ENCODE results near the gene FADD. TPM values are rescaled to one million over a fixed set of nuclear protein-coding genes. Genes with fewer than 3 reads are reported as not detected.

The FADD gene
- total RNA-seq, 6 donors from 2014 or later = 13.6 to 30.1 (median 23.0) TPM

DNA sequence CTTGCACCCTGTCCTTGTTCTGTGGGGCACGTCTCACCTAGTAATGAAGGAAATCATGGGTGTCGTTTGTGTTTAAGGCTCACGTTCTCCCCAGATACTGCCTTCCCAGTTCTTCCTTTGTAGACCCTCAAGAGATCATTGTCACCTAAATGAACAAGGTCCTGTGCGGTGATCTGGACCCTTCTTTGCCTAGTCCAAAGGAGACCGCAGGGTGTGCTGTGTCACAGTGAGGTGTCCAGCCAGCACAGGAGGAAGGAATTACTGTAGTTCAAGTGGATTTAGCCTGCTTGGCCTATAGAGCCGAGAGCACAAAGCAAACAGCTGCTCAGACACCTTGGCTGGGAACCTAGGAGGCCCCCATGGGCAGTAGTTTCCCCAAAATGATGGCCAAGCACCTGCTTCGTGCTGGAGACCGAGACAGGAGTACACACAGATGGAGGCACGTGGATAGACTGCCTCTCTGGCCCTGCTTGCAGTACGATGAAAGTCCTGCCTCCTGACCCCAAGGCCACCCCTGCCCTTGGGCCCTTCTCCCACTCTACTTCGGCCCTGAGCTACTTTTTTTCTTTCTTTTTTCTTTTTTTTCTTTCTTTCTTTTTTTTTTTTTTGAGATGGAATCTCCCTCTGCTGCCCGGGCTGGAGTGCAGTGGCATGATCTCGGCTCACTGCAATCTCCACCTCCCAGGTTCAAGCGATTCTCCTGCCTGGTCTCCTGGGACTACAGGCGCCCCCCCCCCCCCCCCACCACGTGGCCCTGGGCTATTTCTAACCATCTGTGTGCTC is 48.0 kb downstream of the FADD start:
- H3K9me3 ChIP-seq = no peaks in the 10 kb centered on the region
- H3K36me3 ChIP-seq = no peaks in the 10 kb centered on the region
- WGBS, 2 donors = 69 to 71% methylated on average over 13 to 16 of the region's 16 CpGs
- no peaks in the 10 kb centered on the region for H3K4me1 ChIP-seq
- TF ChIP-seq POLR2A (IDR thresholded peaks at IDR 0.05) (no peak), EP300 (IDR thresholded peaks at IDR 0.05) (no peak), POLR2AphosphoS5 (IDR thresholded peaks at IDR 0.05) (no peak)
- ATAC-seq (ENCODE audit: low FRiP score in 2 of 2) (no peak), DNase-seq (no peak)
- H3K4me3 ChIP-seq = no peak overlapping the region
- H3K27ac ChIP-seq = no peak overlapping the region
- no peaks in the 10 kb centered on the region for H3K27me3 ChIP-seq

DNA sequence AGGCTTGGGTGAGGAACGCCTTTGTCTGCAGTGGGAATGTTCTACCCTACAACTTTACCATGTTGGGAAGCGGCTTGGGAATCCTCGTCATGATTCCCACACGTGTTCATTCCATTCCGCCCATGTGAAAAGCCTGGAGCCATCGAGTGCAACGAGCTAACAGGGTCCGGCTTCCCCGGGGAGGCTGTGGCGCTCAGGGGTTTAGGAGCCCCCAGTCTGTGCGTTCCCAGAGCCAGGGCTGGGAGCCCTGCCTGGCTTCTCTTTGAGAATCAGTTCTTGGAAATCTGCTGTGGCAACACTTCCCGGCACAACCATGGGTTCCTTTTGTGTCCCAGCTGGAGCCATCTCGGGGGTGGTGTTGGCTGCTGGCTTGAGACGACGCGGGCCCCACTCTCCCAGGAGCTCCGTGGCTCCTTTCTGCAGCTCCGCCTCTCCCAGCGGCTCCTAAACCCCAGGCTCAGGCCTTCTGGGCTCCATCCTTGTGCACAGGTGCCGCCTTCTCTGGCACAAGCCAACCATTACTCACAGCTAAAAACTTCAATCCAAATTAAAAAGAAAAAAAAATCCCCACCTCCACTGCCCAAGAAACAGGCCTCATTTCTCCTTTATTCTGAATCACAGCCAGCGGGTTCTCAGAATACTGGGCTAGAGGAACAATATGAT is 48.7 kb downstream of the FADD start:
- no peak overlapping the region for H3K27ac ChIP-seq
- no peaks in the 10 kb centered on the region for H3K27me3 ChIP-seq
- no peak overlapping the region for H3K4me3 ChIP-seq
- 87 to 88% methylated on average over 19 to 20 of the region's 21 CpGs for WGBS, 2 donors
- TF ChIP-seq EP300 (IDR thresholded peaks at IDR 0.05) (no peak), POLR2A (IDR thresholded peaks at IDR 0.05) (no peak), POLR2AphosphoS5 (IDR thresholded peaks at IDR 0.05) (no peak)
- TF ChIP-seq, protein P1, sequence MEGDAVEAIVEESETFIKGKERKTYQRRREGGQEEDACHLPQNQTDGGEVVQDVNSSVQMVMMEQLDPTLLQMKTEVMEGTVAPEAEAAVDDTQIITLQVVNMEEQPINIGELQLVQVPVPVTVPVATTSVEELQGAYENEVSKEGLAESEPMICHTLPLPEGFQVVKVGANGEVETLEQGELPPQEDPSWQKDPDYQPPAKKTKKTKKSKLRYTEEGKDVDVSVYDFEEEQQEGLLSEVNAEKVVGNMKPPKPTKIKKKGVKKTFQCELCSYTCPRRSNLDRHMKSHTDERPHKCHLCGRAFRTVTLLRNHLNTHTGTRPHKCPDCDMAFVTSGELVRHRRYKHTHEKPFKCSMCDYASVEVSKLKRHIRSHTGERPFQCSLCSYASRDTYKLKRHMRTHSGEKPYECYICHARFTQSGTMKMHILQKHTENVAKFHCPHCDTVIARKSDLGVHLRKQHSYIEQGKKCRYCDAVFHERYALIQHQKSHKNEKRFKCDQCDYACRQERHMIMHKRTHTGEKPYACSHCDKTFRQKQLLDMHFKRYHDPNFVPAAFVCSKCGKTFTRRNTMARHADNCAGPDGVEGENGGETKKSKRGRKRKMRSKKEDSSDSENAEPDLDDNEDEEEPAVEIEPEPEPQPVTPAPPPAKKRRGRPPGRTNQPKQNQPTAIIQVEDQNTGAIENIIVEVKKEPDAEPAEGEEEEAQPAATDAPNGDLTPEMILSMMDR (IDR thresholded peaks at IDR 0.05) = no peak
- H3K9me3 ChIP-seq = no peaks in the 10 kb centered on the region
- no peaks in the 10 kb centered on the region for H3K4me1 ChIP-seq
- DNase-seq (no peak), ATAC-seq (ENCODE audit: low FRiP score in 2 of 2) (no peak)
- no peaks in the 10 kb centered on the region for H3K36me3 ChIP-seq

DNA sequence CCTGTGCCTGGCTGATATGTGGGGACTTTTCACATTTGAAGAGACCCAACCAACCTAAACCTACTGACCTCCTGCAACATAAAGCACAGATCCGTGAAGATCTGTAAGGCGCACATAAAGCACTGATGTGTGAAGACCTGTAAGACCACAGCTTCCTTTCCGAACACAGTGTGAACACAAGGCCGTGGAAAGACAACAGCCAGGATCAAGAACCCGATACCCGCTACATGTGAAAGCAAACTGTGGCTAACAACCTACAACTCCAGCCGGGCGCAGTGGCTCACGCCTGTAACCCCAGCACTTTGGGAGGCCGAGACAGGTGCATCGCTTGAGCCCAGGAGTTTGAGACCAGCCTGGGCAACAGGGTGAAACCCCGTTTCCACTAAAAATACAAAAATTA is 49.7 kb downstream of the FADD start:
- Histone ChIP-seq H3K4me1 (no peaks in the 10 kb centered on the region), H3K27ac (no peak overlapping the region), H3K36me3 (no peaks in the 10 kb centered on the region), H3K9me3 (no peaks in the 10 kb centered on the region), H3K27me3 (no peaks in the 10 kb centered on the region), H3K4me3 (no peak overlapping the region)
- DNase-seq = no peak
- 93 to 97% methylated on average over 11 to 12 of the region's 12 CpGs for WGBS, 2 donors
- ATAC-seq (ENCODE audit: low FRiP score in 2 of 2) = no peak
- TF ChIP-seq, protein P1 (IDR thresholded peaks at IDR 0.05) = no peak
- no peak for TF ChIP-seq POLR2AphosphoS5 (IDR thresholded peaks at IDR 0.05)
- no peak for TF ChIP-seq EP300 (IDR thresholded peaks at IDR 0.05)
- TF ChIP-seq POLR2A (IDR thresholded peaks at IDR 0.05) = no peak

DNA sequence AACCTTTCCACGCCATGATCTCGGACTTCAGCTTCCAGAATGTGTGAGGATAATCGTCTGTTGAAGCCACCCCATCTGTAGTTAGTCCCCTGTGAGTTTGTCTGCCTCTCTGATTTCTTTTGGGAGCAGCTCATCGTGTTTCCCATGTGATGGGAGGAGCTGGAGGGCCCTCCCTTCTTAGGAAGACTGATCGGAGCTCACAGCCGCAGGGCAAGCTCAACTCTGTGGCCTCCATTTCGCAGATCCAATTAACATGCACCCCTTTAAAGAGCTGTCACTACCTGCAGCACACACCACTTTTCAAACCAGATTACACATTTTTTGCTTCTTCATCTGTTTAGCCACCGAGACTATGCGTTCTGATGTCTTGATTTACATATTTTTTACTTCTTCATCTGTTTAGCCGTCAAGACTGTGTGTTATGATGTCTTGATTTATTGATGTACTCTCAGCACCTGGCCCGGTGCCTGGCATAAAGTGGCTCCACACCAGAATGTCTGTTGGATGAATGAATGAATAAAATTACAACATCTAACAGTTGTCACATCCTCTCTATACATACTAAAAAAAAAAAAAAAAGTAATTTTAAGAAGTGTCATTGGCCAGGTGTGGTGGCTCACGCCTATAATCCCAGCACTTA is 52.5 kb downstream of the FADD start:
- Histone ChIP-seq H3K27ac (no peak overlapping the region), H3K36me3 (no peaks in the 10 kb centered on the region), H3K9me3 (no peaks in the 10 kb centered on the region), H3K27me3 (no peaks in the 10 kb centered on the region), H3K4me3 (no peak overlapping the region), H3K4me1 (no peaks in the 10 kb centered on the region)
- ATAC-seq (ENCODE audit: low FRiP score in 2 of 2) = no peak
- TF ChIP-seq, protein P1 (IDR thresholded peaks at IDR 0.05) = no peak
- TF ChIP-seq POLR2A (IDR thresholded peaks at IDR 0.05) (no peak), EP300 (IDR thresholded peaks at IDR 0.05) (no peak), POLR2AphosphoS5 (IDR thresholded peaks at IDR 0.05) (no peak)
- no peak for DNase-seq
- WGBS, 2 donors = 67 to 71% methylated on average over 12 of the region's 12 CpGs

Other genes with a start within 250 kb of the FADD start
- gene ANO1, start 125.0 kb upstream of the FADD start, total RNA-seq = 10 to 100 TPM in 2 of 6 donors, 1 to 10 TPM in 4; 4.8 to 13.2 (median 7.2) TPM
- 100 to 1,000 TPM in 3 of 6 donors, 10 to 100 TPM in 3; 53.7 to 164 (median 83.3) TPM for gene PPFIA1, start 67.4 kb downstream of the FADD start, total RNA-seq
- 100 to 1,000 TPM; 175 to 413 (median 218) TPM for gene CTTN, start 195.2 kb downstream of the FADD start, total RNA-seq